HepG2 (cell line): ENCODE data around the gene PTPRM. TPM values are rescaled to one million over a fixed set of nuclear protein-coding genes. Genes with fewer than 3 reads are reported as not detected.

ENCODE experiments used
- ATAC-seq: fragments of 200-7000 bp; cut with Tn5 transposase; 3 replicates; pipeline ENCODE4 v1.9.1; 2020; ENCODE audit warnings: mild to moderate bottlenecking, moderate library complexity
- BruUV-seq: library from RNA; stranded (reverse); fragments of 400-500 nt; replicated peaks from 2 replicates; lab custom pipeline; 2021; lab: Mats Ljungman, UMichigan
- CTCF ChIA-PET: fragments of 300-600 bp; formaldehyde crosslinking; extraction: SDS; loops from one replicate; lab custom pipeline; 2021; ENCODE audit warnings: low total read pairs, inconsistent platforms, low intra/inter-chr PET ratio; lab: Yijun Ruan, JAX
- POLR2A ChIA-PET: fragments of 350-600 bp; sonication (Branson Sonifier 250); formaldehyde crosslinking; loops from one replicate; lab custom pipeline; 2020; ENCODE audit warnings: antibody characterized with exemption, inconsistent platforms; lab: Yijun Ruan, JAX
- DNase-seq: peaks from one replicate; pipeline ENCODE4 v3.0.0-alpha.2; 2015; ENCODE audit warnings: low spot score
- FAIRE-seq: peaks from 3 replicates; lab custom pipeline; 2011; peaks lifted over from hg19 to GRCh38; lab: Jason Lieb, UNC
- H2AFZ ChIP-seq: one replicate; pipeline ENCODE4 v1.6.1; 2011; ENCODE audit warnings: low read length, inconsistent platforms
- H3K27ac ChIP-seq: fragments of 300-600 bp; 3 replicates; pipeline ENCODE4 v1.8.0; 2011; ENCODE audit warnings: mixed run types, mild to moderate bottlenecking, mixed read lengths, low read length, inconsistent platforms; ENCODE audit not compliant: insufficient read depth; ENCODE audit errors: extremely low read length
- H3K27me3 ChIP-seq, 2 experiments: fragments of 200-600 bp in 1 of 2; 2 replicates in 1 of 2; 3 replicates in 1 of 2; pipeline versions ENCODE4 v1.6.0 to v1.8.0; 2011; ENCODE audit warnings: low read length in 2 of 2, mild to moderate bottlenecking in 2 of 2, moderate library complexity in 2 of 2, inconsistent platforms in 1 of 2; ENCODE audit not compliant: insufficient read depth in 2 of 2, control insufficient read depth in 1 of 2
- H3K36me3 ChIP-seq, 2 experiments: fragments of 200-600 bp in 1 of 2; replicated peaks in 1 of 2; 2 replicates in 1 of 2; 3 replicates in 1 of 2; pipeline versions ENCODE4 v1.5.1 to v1.8.0; 2011; ENCODE audit warnings: low read length in 2 of 2, inconsistent platforms in 1 of 2; ENCODE audit not compliant: insufficient read depth in 2 of 2, control insufficient read depth in 1 of 2
- H3K4me1 ChIP-seq: 2 replicates; pipeline ENCODE4 v1.5.1; 2012; ENCODE audit warnings: low read length, inconsistent platforms; ENCODE audit not compliant: insufficient read depth
- H3K4me2 ChIP-seq: 2 replicates; pipeline ENCODE4 v1.6.0; 2011; ENCODE audit warnings: low read depth, low read length, inconsistent platforms
- H3K4me3 ChIP-seq, 3 experiments: fragments of 200-600 bp in 1 of 3; sonication (generic), shearing (Covaris generic) in 1 of 3; replicated peaks in 1 of 3; 2 replicates each; pipeline ENCODE4 v1.5.1; 2011 to 2016; ENCODE audit warnings: low read length in 3 of 3, inconsistent platforms in 2 of 3, low read depth in 2 of 3, mild to moderate bottlenecking in 2 of 3, control low read depth in 1 of 3, mixed read lengths in 1 of 3; ENCODE audit not compliant: insufficient read depth in 1 of 3
- H3K79me2 ChIP-seq: one replicate; pipeline ENCODE4 v1.6.1; 2011; ENCODE audit warnings: low read length, inconsistent platforms; ENCODE audit not compliant: insufficient read depth
- H3K9ac ChIP-seq: 2 replicates; pipeline ENCODE4 v1.6.0; 2011; ENCODE audit warnings: mild to moderate bottlenecking, low read depth, low read length, inconsistent platforms; ENCODE audit not compliant: insufficient read depth
- H3K9me3 ChIP-seq: 2 replicates; pipeline ENCODE4 v1.5.1; 2012; ENCODE audit warnings: mild to moderate bottlenecking, low read length
- H4K20me1 ChIP-seq: 2 replicates; pipeline ENCODE4 v1.6.0; 2011; ENCODE audit warnings: inconsistent platforms, mild to moderate bottlenecking, low read length, moderate library complexity; ENCODE audit not compliant: insufficient read depth
- CREM ChIP-seq, 2 experiments: sonication (generic) in 1 of 2; formaldehyde crosslinking in 1 of 2; IDR thresholded peaks; 2 replicates each; pipeline versions ENCODE4 v1.4.0 to v1.6.1; 2016 to 2020; ENCODE audit warnings: antibody characterized with exemption in 1 of 2, mild to moderate bottlenecking in 1 of 2, missing genetic modification reagents in 1 of 2
- DNMT1 ChIP-seq: sonication (generic); formaldehyde crosslinking; IDR thresholded peaks from 2 replicates; pipeline ENCODE4 v1.5.1; 2020; ENCODE audit warnings: mild to moderate bottlenecking, missing genetic modification reagents
- HOMEZ ChIP-seq: IDR thresholded peaks from 2 replicates; pipeline ENCODE4 v1.6.1; 2016; ENCODE audit warnings: low read depth
- ISL2 ChIP-seq: sonication (generic); formaldehyde crosslinking; IDR thresholded peaks from 2 replicates; pipeline ENCODE4 v1.5.0; 2020; ENCODE audit warnings: missing genetic modification reagents
- ISX ChIP-seq: sonication (generic); formaldehyde crosslinking; conservative IDR thresholded peaks from 2 replicates; pipeline ENCODE4 v1.5.0; 2020; ENCODE audit warnings: missing genetic modification reagents
- KAT2B ChIP-seq: fragments of 150-350 bp; IDR thresholded peaks from 2 replicates; pipeline ENCODE4 v1.6.1; 2014; ENCODE audit warnings: low read depth, low read length, borderline replicate concordance
- KAT8 ChIP-seq: IDR thresholded peaks from 2 replicates; pipeline ENCODE4 v1.6.1; 2016; ENCODE audit warnings: missing genetic modification reagents, missing compliant biosample characterization
- KLF6 ChIP-seq: IDR thresholded peaks from 2 replicates; pipeline ENCODE4 v1.8.0; 2016; ENCODE audit warnings: missing biosample characterization, missing genetic modification reagents
- LBX2 ChIP-seq: sonication (generic); formaldehyde crosslinking; IDR thresholded peaks from 2 replicates; pipeline ENCODE4 v1.5.0; 2020; ENCODE audit warnings: missing genetic modification reagents, mild to moderate bottlenecking, borderline replicate concordance
- POGZ ChIP-seq: sonication (generic); formaldehyde crosslinking; IDR thresholded peaks from 2 replicates; pipeline ENCODE4 v1.4.0; 2020; ENCODE audit warnings: mild to moderate bottlenecking, missing genetic modification reagents
- RELA ChIP-seq: sonication (generic); formaldehyde crosslinking; IDR thresholded peaks from 2 replicates; pipeline ENCODE4 v1.4.0; 2020; ENCODE audit warnings: missing genetic modification reagents
- TRIM24 ChIP-seq: sonication (generic); formaldehyde crosslinking; IDR thresholded peaks from 2 replicates; pipeline ENCODE4 v1.8.0; 2022; ENCODE audit warnings: mild to moderate bottlenecking, missing genetic modification reagents
- ZBTB4 ChIP-seq: sonication (generic); formaldehyde crosslinking; IDR thresholded peaks from 2 replicates; pipeline ENCODE4 v1.4.0; 2020; ENCODE audit warnings: missing genetic modification reagents, mild to moderate bottlenecking, borderline replicate concordance
- ZIK1 ChIP-seq: sonication (generic); formaldehyde crosslinking; IDR thresholded peaks from 2 replicates; pipeline ENCODE4 v1.5.0; 2020; ENCODE audit warnings: mild to moderate bottlenecking, low read depth, missing genetic modification reagents, borderline replicate concordance
- ZKSCAN1 ChIP-seq: fragments of 150-350 bp; IDR thresholded peaks from 2 replicates; pipeline ENCODE4 v1.6.1; 2014; ENCODE audit warnings: low read length
- ZNF33A ChIP-seq: sonication (generic); formaldehyde crosslinking; IDR thresholded peaks from 2 replicates; pipeline ENCODE4 v1.5.1; 2020; ENCODE audit warnings: missing genetic modification reagents, mild to moderate bottlenecking, moderate library complexity, borderline replicate concordance
- ZNF644 ChIP-seq: IDR thresholded peaks from 2 replicates; pipeline ENCODE4 v1.6.1; 2016; ENCODE audit warnings: low read depth
- ZNF7 ChIP-seq: IDR thresholded peaks from 2 replicates; pipeline ENCODE4 v1.6.1; 2016; ENCODE audit warnings: missing biosample characterization, missing genetic modification reagents
- ZNF879 ChIP-seq: sonication (generic); formaldehyde crosslinking; IDR thresholded peaks from 2 replicates; pipeline ENCODE4 v1.8.1; 2023; ENCODE audit warnings: missing genetic modification reagents
- ZSCAN5A ChIP-seq: sonication (generic); formaldehyde crosslinking; IDR thresholded peaks from 2 replicates; pipeline ENCODE4 v1.8.0; 2022; ENCODE audit warnings: mild to moderate bottlenecking, missing genetic modification reagents, borderline replicate concordance
- WGBS: methylation state at CpG from one replicate; pipeline ENCODE4 v1.1.6; 2017; ENCODE audit warnings: low lambda C conversion rate; 5-methylcytosine and 5-hydroxymethylcytosine counted together
- in situ Hi-C: cut with HindIII; loops from 2 replicates; pipeline ENCODE4 v1.10.0; 2017; ENCODE audit warnings: low pct_unique_long_range_greater_than_20kb; ENCODE audit not compliant: extremely low pct_ligation_motif_present
- intact Hi-C: fragments of 100-400 bp; cut with micrococcal nuclease; formaldehyde crosslinking; loops from one replicate; pipeline ENCODE4 v1.10.0; 2022; ENCODE audit not compliant: unreplicated experiment
- polyA plus RNA-seq, 8 experiments: library from polyadenylated mRNA; depleted of rRNA in 3 of 8; stranded (reverse) in 7 of 8; unstranded in 1 of 8; fragments of >200 nt; fragmentation: Illumina TruSeq in 4 of 8; extraction: Trizol in 4 of 8; gene quantifications; 2 replicates each; pipeline versions ENCODE4 v1.2.1 to v1.2.3, GENCODE V29; 2011 to 2016; ENCODE audit warnings: low read depth in 4 of 8, missing spikeins in 1 of 8, mixed read lengths in 1 of 8; ENCODE audit not compliant: insufficient read depth in 1 of 8
- total RNA-seq, 5 experiments: library from RNA; depleted of rRNA; stranded (reverse); fragments of >200 nt; fragmentation: Illumina TruSeq; extraction: Trizol; gene quantifications; 2 replicates each; pipeline ENCODE4 v1.2.3, GENCODE V29; 2016; ENCODE audit warnings: low read depth in 1 of 5

The PTPRM gene
- total and polyA plus RNA-seq, 2 of the 13 experiments (the other 11 are each of a cell fraction or from before 2014, with no cell fraction given): 12.6 to 108 TPM

GRCh38 chr18:7535436-7536205, 31.5 kb upstream of the PTPRM start:
- Histone ChIP-seq H2AFZ (no peak overlapping the region), H4K20me1 (no peaks in the 10 kb centered on the region), H3K27ac (no peak overlapping the region), H3K79me2 (no peaks in the 10 kb centered on the region), H3K36me3 (no peaks in the 10 kb centered on the region), H3K9me3 (no peaks in the 10 kb centered on the region), H3K4me3 (no peak overlapping the region), H3K4me2 (no peak overlapping the region), H3K27me3 (no peaks in the 10 kb centered on the region), H3K9ac (no peak overlapping the region), H3K4me1 (no peaks in the 10 kb centered on the region)
- ChIA-PET POLR2A (no interaction called here), CTCF (no interaction called here)
- in situ Hi-C loops (no loop called here), intact Hi-C loops (no loop called here)
- no peak for ATAC-seq
- 0% methylated on average over 5 of the region's 5 CpGs for WGBS
- FAIRE-seq: no peak
- TF ChIP-seq ISL2 (CRISPR knock-in tag) (no peak), KAT8 (CRISPR knock-in tag) (no peak), CREM (IDR thresholded peaks at IDR 0.05) (no peak), CREM (CRISPR knock-in tag; IDR thresholded peaks at IDR 0.05) (no peak), ISX (CRISPR knock-in tag) (no peak), DNMT1 (no peak), TRIM24 (CRISPR knock-in tag) (no peak), POGZ (CRISPR knock-in tag) (no peak), RELA (CRISPR knock-in tag) (no peak), ZIK1 (no peak), LBX2 (CRISPR knock-in tag) (no peak), ZNF644 (CRISPR knock-in tag) (no peak), ZNF7 (CRISPR knock-in tag) (no peak), ZSCAN5A (CRISPR knock-in tag) (no peak), ZNF879 (CRISPR knock-in tag) (no peak), HOMEZ (CRISPR knock-in tag) (no peak), ZKSCAN1 (no peak), ZNF33A (no peak), ZBTB4 (no peak), KLF6 (CRISPR knock-in tag) (no peak), KAT2B (no peak)
- no TSS peak for BruUV-seq
- no peak for DNase-seq
